HG03108 (cell line): ENCODE measurements around the gene CCDC183.
"Not testable (repeated sequence)": the region's sequence is repeated elsewhere in the genome, so short reads cannot be mapped to it uniquely, and the experiment has no call there.

Experiments
- ATAC-seq: cut with Tn5 transposase; IDR thresholded peaks from one replicate; pipeline ENCODE4 v1.9.1; 2021; ENCODE audit warnings: moderate library complexity; ENCODE audit not compliant: unreplicated experiment

Gene CCDC183

GRCh38 chr9:136823136-136824046 lies 27.3 kb downstream of the CCDC183 start:
- no peak for ATAC-seq

GRCh38 chr9:136824496-136825225 lies 28.5 kb downstream of the CCDC183 start:
- ATAC-seq, result no peak

- ATAC-seq, result no peak
These were observed 29.4 kb downstream of the CCDC183 start for GRCh38 chr9:136825295-136826187.

GRCh38 chr9:136826188-136826541 lies 30.0 kb downstream of the CCDC183 start:
- ATAC-seq, result no peak

- no peak for ATAC-seq
These were observed 30.8 kb downstream of the CCDC183 start for GRCh38 chr9:136826703-136827582.

- ATAC-seq, result no peak
These were observed 31.8 kb downstream of the CCDC183 start for GRCh38 chr9:136827794-136828473.

GRCh38 chr9:136828474-136829140 lies 32.5 kb downstream of the CCDC183 start:
- ATAC-seq, result no peak

- ATAC-seq, result no peak
These were observed 33.3 kb downstream of the CCDC183 start for GRCh38 chr9:136829412-136829811.

- no peak for ATAC-seq
These were observed 34.1 kb downstream of the CCDC183 start for GRCh38 chr9:136829981-136830885.

GRCh38 chr9:136831002-136831719 lies 35.0 kb downstream of the CCDC183 start:
- no peak for ATAC-seq

- no peak for ATAC-seq
These were observed 35.6 kb downstream of the CCDC183 start for GRCh38 chr9:136831720-136832104.

- no peak for ATAC-seq
These were observed 36.4 kb downstream of the CCDC183 start for GRCh38 chr9:136832581-136832980.

- ATAC-seq, result not testable (repeated sequence)
These were observed 37.4 kb downstream of the CCDC183 start for GRCh38 chr9:136833381-136834048.

GRCh38 chr9:136835162-136835931 lies 39.2 kb downstream of the CCDC183 start:
- no peak for ATAC-seq

GRCh38 chr9:136835932-136836904 lies 40.1 kb downstream of the CCDC183 start:
- ATAC-seq, result no peak
